G401.6 (cell line): ENCODE measurements around the gene BUB3.

Source experiments
- FAIRE-seq: peaks from 2 replicates; lab custom pipeline; 2012; peaks lifted over from hg19 to GRCh38; lab: Jason Lieb, UNC

BUB3 gene, protein sequence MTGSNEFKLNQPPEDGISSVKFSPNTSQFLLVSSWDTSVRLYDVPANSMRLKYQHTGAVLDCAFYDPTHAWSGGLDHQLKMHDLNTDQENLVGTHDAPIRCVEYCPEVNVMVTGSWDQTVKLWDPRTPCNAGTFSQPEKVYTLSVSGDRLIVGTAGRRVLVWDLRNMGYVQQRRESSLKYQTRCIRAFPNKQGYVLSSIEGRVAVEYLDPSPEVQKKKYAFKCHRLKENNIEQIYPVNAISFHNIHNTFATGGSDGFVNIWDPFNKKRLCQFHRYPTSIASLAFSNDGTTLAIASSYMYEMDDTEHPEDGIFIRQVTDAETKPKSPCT

GRCh38 chr10:123154092-123154710, at the start of gene BUB3:
BUB3 (plus strand) TSS chr10:123154402; CDS start chr10:123154918, 516 bp downstream.
- peak; percentile 99 for FAIRE-seq

DNA sequence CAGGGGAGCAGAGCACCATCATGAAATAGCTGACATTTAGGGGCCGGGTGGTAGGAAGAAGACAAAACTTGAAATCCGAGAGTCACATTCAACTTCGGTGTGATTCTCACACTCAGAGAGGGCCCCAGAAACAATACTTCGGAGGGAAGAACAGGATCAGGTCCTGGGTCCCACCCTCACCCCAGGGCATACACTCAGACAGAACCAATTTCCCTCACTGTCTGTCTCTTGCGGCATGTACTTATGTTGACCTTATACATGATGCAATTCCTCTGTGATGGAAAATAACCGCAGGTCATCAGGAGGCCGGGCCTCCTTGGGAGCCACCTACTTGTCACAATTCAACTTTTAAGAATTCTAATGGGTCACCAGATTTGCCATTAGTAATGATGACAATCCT, 44.7 kb upstream of the BUB3 start:
- FAIRE-seq = no peak

- FAIRE-seq = no peak
Observed at GRCh38 chr10:123117644-123118417, 36.4 kb upstream of the BUB3 start.

DNA sequence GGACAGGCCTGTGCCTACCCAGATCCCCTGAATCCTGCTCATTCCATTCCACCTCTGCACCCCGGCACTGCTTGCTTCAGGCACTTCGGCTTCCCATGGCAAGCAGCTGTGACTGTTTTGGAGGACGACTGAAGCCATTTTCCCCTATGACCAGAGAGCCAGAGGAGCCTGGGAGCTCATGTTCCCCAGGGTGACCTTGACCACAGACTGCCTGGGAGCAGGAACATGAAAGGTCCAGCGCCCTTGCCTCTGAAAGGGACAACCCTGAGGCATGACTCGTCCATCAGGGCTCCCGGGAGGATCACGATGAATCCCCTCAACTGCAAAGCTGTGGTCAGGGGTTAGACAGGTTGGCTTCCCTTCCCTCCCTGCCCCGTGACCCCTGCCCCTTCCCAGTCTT, 35.1 kb upstream of the BUB3 start:
- FAIRE-seq = no peak

- FAIRE-seq = no peak
Observed at GRCh38 chr10:123126246-123126645, 28.0 kb upstream of the BUB3 start.

- FAIRE-seq = no peak
Observed at GRCh38 chr10:123129618-123130271, 24.5 kb upstream of the BUB3 start.

- peak; percentile 80 for FAIRE-seq
Observed at GRCh38 chr10:123132576-123133477, 21.4 kb upstream of the BUB3 start.

DNA sequence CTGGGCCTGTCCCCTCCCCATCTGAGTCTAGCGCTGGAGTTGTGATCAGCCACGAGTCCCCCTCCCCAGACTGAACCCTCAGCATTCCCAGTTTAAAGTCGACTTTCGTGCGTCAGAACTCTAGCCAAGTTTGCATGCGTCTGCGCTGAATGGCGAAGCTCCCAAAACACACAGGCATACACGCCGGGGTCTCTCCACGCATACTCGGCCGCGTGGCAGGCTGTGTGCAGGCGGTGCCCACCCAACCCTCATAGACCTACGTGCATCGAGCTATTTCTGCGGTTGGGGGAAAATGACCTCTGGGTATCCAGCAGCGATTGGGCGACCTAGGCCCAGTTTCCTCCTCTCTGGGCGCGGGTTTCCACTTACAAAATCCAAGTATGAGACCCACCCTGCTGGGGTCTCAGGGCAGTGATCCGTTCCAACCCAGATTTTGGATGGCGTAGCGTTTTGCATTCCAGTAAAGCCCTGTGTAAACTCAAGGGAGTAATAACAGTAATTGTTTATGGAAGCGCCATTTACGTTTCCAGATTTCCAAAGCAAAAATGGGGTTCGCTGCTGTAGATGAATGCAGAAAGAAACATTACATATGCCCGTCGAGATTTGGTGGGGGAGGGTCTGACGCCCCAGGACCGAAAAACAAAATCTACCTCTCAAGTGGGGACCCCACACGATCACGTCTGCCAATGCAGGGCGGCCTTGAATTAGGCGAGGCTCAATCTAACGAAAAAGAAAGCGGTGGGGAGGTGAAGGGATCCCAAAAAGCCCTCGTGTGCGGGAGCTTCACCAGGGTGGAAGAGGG, 20.5 kb upstream of the BUB3 start:
- FAIRE-seq = no peak

- no peak for FAIRE-seq
Observed at GRCh38 chr10:123134343-123134914, 19.8 kb upstream of the BUB3 start.

DNA sequence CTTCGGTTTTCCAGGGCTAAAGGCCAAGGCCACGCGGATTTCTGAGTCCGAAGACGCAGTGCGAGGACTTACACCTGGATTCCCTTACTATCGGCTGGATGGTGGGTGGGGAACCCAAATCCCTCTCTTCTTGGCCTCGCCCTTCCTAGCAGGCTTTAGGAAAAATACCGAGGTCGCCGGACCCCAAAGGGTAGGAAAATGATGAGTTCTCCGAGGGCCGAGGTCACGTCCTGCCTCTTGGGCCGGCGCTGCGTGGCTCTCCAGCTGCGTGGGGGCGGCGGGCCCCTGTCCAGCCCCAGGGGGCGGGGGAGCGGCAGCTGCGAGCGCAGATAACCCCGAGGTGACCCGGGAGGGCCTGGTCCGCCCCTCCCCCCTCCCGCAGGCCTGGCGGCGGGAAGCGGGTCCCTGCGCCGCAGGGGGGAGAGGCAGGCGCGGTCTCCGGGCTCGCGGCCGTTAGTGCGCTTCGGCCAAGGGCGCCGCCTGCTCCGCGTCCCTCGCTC, 19.2 kb upstream of the BUB3 start:
- FAIRE-seq = no peak

GRCh38 chr10:123135415-123136141, 18.6 kb upstream of the BUB3 start, which contains the start of gene HMX3:
HMX3 (plus strand) TSS chr10:123135970; CDS start chr10:123136051, 81 bp downstream.
- FAIRE-seq = no peak

GRCh38 chr10:123136221-123136805, 17.9 kb upstream of the BUB3 start:
- no peak for FAIRE-seq

DNA sequence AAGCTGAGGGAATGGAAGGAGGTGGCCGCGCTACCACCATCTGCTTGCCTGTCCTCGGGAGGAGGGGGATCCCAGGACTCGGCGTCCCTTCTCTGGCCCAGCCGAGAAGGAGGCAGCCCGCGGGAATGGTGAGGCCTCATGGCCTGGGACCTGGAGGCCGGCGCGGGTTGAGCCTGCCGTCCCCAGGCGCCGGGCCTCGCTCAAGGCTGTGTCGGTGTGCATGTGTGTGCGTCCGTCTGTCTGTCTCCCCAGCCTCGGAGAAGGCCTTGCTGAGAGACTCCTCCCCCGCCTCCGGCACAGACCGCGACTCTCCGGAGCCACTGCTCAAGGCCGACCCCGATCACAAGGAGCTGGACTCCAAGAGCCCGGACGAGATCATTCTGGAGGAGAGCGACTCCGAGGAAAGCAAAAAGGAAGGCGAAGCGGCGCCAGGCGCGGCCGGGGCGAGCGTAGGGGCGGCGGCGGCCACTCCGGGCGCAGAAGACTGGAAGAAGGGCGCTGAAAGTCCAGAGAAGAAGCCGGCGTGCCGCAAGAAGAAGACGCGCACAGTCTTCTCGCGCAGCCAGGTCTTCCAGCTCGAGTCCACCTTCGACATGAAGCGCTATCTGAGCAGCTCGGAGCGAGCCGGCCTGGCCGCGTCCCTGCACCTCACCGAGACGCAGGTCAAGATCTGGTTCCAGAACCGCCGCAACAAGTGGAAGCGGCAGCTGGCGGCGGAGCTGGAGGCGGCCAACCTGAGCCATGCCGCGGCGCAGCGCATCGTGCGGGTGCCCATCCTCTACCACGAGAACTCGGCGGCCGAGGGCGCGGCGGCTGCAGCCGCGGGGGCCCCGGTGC, 17.2 kb upstream of the BUB3 start:
- FAIRE-seq = no peak

DNA sequence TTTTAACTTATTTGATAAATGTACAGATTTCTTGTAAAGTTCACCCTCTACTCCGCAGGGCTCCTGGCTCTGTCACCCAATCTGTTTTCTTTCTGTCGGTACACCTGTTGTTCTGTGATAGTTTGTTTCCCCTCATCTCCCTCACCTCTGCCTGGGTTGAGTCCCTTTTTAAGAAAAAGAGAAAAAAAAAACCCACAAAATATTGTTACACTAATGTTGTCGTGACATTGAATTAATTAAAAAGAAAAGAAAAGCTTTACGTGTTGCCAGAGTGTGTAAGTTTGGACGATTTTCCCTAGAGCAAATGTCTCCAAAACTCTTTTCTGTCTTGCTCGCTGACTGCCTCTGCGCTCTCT, 15.1 kb upstream of the BUB3 start:
- no peak for FAIRE-seq

DNA sequence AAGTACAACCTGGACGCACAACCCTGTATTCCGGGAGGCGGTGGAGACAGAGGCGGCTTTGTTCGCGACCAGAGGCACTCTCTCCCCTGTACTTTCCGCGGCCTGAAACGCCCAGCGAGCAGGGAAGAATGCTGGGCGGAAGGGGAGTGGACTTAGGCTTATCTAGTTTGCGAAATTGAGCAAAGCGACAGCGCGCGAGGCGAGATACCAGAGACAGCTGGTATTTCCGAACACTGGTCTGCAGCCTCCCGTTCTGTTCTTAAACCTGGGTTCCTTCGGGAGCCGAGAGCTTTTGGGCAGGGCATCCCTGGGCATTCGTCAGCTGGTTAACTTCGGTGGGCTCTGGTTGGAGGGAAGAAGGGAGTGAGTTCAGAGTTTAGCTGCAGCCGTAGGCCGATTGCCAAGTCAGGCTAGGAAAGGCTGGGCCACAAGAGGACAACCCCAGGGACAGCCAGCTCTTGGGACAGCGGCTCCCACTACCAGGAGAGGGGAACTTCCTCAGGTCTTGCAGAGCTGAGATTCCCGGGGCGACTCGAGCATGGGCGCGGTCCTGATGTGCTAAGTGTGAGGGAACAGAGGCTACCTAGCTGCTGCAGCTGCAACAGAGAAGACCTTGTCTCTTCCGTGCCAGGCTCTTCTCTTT, 14.6 kb upstream of the BUB3 start:
- no peak for FAIRE-seq

- no peak for FAIRE-seq
Observed at GRCh38 chr10:123140164-123140982, 13.8 kb upstream of the BUB3 start.

- FAIRE-seq = no peak
Observed at GRCh38 chr10:123140983-123141390, 13.2 kb upstream of the BUB3 start.
